Gastroesophageal sphincter (tissue), 3 donors: ENCODE data around the gene ELAVL4.

ENCODE experiments used
- POLR2A ChIP-seq, 2 donors: fragments of 450-650 bp; IDR thresholded peaks; one replicate each; pipeline ENCODE4 v1.6.1; 2017; ENCODE audit warnings: antibody characterized with exemption in 2 of 2, mild to moderate bottlenecking in 2 of 2, moderate library complexity in 1 of 2
- POLR2AphosphoS5 ChIP-seq: sonication (generic); formaldehyde crosslinking; IDR thresholded peaks from one replicate; pipeline ENCODE4 v1.6.1; 2017; ENCODE audit warnings: antibody characterized with exemption
- TF ChIP-seq, protein P1 (sequence below), 4 experiments: fragments of 200-600 bp in 2 of 4; fragments of 450-650 bp in 2 of 4; sonication (generic) in 1 of 4; IDR thresholded peaks; one replicate each; pipeline ENCODE4 v1.5.1; 2017 to 2019; ENCODE audit warnings: antibody characterized with exemption in 4 of 4, mild to moderate bottlenecking in 2 of 4, moderate library complexity in 2 of 4

DNA sequence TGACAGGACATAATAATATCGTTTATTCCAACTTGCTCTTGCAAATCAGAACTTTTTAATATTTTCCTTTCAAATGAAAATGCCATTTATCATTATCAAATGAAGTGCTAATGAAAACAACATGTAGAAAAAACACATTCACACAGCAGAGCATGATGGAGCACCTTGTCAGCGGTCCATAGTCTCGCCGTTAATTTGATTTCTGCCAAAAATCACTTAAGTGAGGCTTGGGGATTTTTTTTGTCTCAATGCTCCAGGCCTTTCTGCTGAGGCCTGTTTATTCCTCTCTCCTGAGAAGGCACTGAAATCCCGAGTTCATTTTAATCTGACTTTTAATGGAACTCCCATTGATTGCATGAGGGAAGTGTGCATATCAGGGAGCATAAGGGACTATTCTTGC is 122.5 kb downstream of the ELAVL4 start:
- no peak for TF ChIP-seq POLR2AphosphoS5
- TF ChIP-seq POLR2A (IDR thresholded peaks at IDR 0.05) = no peak
- TF ChIP-seq, protein P1, sequence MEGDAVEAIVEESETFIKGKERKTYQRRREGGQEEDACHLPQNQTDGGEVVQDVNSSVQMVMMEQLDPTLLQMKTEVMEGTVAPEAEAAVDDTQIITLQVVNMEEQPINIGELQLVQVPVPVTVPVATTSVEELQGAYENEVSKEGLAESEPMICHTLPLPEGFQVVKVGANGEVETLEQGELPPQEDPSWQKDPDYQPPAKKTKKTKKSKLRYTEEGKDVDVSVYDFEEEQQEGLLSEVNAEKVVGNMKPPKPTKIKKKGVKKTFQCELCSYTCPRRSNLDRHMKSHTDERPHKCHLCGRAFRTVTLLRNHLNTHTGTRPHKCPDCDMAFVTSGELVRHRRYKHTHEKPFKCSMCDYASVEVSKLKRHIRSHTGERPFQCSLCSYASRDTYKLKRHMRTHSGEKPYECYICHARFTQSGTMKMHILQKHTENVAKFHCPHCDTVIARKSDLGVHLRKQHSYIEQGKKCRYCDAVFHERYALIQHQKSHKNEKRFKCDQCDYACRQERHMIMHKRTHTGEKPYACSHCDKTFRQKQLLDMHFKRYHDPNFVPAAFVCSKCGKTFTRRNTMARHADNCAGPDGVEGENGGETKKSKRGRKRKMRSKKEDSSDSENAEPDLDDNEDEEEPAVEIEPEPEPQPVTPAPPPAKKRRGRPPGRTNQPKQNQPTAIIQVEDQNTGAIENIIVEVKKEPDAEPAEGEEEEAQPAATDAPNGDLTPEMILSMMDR (IDR thresholded peaks at IDR 0.05) = no peak
